HL-60/S4 treated with phorbol 12-myristate 13-acetate at 8.2 ng/mL for 4 days and 3 days (cell line): ENCODE measurements around the gene C1GALT1C1L.
"Not testable (repeated sequence)": the region's sequence is repeated elsewhere in the genome, so short reads cannot be mapped to it uniquely, and the experiment has no call there.

ENCODE experiments used
- in situ Hi-C: fragments of 300-500 bp; cut with MboI; formaldehyde crosslinking; loops from 2 replicates; pipeline ENCODE4 v1.15.0; 2022; ENCODE audit warnings: low sequenced_read_pairs

The C1GALT1C1L gene

DNA sequence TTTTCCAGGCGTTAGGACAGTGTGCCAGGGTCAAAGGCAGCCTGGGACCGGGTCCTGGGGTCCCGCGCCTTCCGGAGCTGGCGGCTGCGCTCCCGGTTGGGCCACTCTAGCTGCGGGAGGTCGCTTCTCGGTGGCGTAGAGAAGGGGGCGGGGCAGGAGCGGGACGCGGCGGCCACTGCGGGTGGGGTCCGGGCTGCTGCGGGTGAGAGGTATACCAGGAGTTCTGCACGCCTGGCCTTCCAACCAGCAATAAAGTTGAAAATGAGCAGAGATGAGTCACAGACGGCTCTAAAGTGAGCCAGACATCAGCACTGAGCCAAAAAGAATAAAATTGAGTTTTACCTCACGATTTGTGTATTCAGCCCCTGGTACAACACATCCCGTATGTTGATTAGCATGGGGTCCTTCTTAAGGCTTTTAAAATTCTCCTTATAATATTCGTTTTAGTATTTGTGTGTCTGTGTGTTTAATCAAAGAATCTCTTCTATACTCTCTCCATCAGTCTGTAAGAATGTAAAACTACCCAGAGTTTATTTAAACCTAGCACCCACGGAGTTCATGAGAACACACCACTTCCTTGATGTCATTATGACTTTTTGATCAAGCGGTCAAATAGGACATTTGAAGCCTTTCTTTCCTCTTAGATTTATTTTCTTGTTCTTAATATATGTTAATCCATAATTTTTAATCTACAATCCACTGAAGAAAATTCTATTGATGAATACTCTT is at the start of gene C1GALT1C1L:
Gene C1GALT1C1L, minus strand, starts transcription at position 108 of the 729 bp plus-strand sequence. Its CDS starts 107 bp downstream, at position 1.
- in situ Hi-C loops = no loop called here

DNA sequence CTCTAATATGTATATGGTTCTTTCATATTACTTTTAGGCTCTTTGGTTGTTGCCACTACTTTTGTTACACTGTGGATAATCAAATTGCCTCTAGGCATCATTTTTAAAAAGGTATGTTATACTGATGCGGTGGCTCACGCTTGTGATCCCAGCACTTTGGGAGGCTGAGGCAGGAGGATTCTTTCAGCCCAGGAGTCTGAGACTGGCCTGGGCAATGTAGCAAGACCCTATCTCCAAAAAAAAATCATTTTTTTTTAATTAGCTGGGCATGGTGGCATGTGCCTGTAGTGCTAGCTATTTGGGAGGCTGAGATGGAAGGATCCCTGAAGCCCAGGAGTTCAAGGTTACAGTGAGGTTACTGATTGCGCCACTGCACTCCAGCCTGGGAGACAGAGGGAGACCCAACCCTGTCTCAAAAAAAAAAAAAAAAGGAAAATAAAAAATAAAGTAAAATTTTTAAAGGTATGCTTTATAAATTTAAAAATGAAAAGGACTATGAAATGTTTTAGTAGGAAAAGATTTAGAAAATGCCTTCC is 49.5 kb upstream of the C1GALT1C1L start:
- in situ Hi-C loops = no loop called here

GRCh38 chr2:43724728-43725526 is 48.7 kb upstream of the C1GALT1C1L start:
- in situ Hi-C loops = no loop called here

DNA sequence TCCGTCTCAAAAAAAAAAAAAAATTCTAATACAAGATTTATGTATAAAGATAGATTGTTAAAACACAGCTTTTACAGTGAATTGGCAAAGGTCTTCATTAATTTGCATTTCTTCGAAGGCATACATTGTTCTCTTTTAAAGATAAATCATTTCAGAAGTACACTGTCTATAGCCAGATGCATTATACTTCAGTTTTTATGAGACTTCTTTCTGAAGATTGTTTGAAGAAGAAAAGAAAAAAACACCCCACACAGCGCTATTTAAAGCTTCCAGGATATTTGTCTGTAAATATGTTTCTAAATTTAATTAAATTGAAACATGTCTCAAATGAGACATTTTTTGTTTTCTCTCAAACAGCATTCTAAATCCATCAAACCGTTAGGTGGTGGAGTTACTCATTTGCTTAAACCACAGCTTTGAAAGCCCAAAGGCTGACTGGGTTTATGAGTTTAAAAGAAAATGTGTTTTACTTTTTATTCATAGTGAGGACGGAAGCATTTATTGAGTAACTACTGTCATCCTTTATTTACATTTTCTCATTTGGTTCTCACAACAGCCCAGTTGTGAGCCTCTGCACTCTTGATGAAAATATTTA is 42.4 kb upstream of the C1GALT1C1L start:
- in situ Hi-C loops = no loop called here

DNA sequence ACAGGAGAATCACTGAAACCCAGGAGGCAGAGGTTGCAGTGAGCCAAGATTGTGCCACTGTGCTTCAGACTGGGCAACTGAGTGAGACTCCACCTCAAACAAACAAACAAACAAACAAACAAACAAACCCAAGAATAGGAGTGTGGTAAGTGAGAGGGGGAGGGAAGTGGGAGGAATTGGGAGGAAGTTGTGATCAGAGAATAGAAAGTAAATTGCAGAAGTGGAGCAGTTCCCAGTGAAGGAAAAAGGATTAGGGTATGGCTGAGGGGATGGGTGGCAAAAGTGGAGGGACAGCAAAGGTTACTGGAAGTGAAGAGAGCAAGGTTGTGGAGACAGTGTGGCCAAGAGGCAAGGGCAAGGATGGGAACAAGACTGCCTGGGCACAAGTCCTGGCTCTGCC is 41.1 kb upstream of the C1GALT1C1L start:
- in situ Hi-C loops = no loop called here

GRCh38 chr2:43715300-43716098 is 39.3 kb upstream of the C1GALT1C1L start:
- in situ Hi-C loops = no loop called here

DNA sequence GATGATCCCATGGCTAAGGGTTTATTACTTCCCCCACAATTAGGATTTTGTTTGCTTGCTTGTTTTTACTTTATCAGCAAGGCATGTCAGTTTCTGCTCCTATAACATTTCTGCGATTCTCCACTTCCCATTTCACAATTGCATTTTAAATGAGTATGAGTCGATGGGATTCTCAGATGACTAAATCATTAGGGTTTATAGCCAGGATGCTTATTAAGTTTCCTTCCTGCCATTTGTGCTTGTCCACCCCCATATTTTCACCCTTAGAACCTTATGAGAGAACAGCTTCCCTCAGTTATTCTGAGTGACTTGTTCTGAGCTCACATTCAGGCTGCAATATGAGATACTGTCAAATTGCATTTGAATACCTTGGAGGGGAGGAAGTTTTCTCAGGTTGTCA is 37.9 kb upstream of the C1GALT1C1L start:
- in situ Hi-C loops = no loop called here

GRCh38 chr2:43710866-43711265 is 34.6 kb upstream of the C1GALT1C1L start:
- in situ Hi-C loops = no loop called here

DNA sequence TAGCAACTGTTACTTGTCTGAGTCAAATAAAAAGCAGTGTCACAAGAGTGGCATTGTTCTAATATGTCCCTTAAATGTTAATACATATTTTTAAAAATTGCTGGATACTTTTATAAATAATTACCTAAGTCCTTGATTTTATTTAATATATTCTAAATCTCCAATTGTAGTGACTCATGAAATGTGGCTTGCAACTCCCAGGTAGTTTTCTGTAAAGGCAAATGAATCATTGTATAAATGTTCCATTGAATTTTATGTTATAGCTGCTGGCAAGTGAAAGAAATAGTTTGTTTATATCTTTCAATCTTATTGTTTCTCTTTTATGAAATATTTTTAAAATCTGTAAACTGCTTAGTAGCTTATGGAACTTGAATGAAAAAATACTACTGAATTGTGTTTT is 32.7 kb upstream of the C1GALT1C1L start:
- in situ Hi-C loops = no loop called here

GRCh38 chr2:43708178-43708577 is 31.9 kb upstream of the C1GALT1C1L start:
- in situ Hi-C loops = no loop called here

DNA sequence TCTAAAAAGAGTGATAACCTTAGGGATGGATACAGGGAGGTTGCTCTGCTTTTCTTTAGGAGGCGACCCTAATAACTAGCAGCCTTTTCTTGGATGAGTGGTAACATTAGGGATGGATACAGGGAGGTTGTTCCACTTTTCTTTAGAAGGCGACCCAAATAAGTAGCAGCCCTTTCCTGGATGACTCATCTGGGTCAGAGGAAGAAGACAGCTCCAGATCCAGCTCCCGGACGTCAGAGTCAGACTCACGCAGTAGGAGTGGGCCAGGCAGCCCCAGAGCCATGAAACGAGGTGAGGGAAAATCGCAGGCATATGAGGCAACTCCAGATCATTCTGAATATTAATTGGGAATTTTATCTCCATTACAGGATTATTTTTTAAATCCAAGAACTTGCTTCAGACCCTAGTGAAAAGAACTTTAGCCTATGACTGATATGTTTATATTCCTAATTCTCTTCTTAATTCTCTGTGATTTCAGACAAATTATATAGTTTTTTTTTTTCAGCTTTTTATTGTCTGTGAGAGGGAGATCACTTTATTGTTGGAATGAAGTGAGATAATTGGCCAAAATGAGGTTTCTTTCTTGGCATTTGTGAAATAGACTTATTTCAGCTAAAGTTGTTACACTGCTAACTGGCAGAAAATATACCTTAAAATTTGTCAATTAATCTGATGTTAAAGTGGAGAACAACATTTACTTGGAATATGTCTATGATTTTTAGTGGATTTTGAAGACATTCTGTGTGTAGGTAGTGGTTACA is 31.2 kb upstream of the C1GALT1C1L start:
- in situ Hi-C loops = no loop called here

DNA sequence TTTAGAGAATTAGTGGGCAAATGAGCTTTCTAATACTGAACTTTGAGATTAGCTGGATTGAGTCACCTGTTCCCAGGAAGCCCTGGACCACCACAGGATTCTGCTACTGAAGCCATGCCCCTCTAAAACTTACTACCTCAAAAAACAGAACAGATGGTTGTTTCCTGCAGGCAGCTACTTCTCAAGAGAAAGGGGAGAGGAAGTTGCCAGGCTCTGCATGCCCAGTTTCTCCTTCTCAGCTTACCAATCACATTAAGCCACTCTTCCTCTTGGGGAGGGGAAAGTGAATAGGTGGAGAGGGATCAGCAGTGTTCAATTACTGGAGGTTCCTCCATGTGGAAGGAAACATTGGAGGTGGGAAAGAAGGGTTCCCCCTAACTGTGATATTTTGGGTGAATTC is 24.9 kb upstream of the C1GALT1C1L start:
- in situ Hi-C loops = no loop called here

GRCh38 chr2:43699761-43700160 is 23.5 kb upstream of the C1GALT1C1L start:
- in situ Hi-C loops = no loop called here

- in situ Hi-C loops = not testable (repeated sequence)
Observed at GRCh38 chr2:43698140-43698539, 21.9 kb upstream of the C1GALT1C1L start.

GRCh38 chr2:43692428-43692994 is 16.3 kb upstream of the C1GALT1C1L start:
- in situ Hi-C loops = no loop called here

DNA sequence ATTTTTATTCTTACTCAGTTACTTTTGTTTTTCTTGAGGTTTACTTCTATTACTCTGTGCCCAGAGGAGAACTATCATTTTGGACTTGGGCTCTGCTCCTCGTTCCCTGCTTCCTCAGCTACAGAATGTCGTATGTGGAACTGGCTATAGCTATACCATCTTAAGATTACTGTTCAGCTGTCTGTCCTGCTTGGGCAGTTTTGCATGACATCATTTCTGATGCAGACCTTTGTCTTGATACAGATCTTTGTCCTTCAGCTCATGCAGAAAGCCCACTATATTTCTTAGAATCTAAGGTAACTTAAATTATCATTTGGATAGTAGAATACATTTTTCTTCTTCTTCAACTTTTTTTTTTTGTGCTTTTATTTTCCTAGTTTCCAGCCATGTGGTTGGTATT is 13.8 kb upstream of the C1GALT1C1L start:
- in situ Hi-C loops = no loop called here

- in situ Hi-C loops = no loop called here
Observed at GRCh38 chr2:43685357-43685756, 9.1 kb upstream of the C1GALT1C1L start.

GRCh38 chr2:43677783-43678182 is 1.6 kb upstream of the C1GALT1C1L start:
- in situ Hi-C loops = not testable (repeated sequence)

DNA sequence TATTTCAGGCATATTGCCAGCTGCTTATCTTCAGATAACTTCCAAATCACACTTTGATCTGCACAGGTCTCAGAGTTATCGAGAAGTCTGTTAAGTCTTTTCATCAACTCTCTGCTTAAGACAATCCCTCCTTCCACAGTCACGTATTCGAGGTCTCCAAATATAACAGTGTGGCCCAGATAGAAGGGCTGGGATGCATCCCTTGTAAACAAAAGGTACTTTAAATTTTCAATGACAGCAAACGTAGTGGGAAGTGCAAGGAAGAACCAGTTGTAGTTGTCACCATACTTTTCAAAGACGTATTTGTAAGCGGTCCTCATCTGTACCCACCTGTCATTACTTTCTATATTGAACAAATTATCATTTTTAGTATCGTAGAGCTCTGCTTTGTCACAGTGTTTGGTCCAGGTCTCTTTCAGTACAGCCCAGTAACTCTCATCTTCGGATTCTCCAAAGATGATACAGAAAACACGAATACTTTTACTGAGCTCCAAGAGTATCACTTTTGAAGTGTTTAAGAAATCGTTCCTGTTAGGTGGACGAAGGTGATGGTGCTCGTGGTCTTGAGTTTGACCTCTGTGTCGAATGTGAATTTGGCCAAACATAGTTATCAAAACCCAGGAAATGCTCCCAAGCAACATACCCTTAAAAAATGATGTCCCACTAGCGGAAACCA is 445 bp downstream of the C1GALT1C1L start:
- in situ Hi-C loops = no loop called here
